Neuronal stem cell (in vitro differentiated cells): ENCODE data around the gene SLC6A18.

ENCODE experiments used
- DNase-seq: peaks from one replicate; pipeline ENCODE4 v3.0.0-alpha.2; 2013; ENCODE audit warnings: low spot score
- H2AFZ ChIP-seq: one replicate; pipeline ENCODE4 v1.6.1; 2013; ENCODE audit warnings: mild to moderate bottlenecking, low read length, inconsistent platforms
- H2AK5ac ChIP-seq: 2 replicates; pipeline ENCODE4 v1.6.1; 2013; ENCODE audit warnings: low read depth, mild to moderate bottlenecking, inconsistent platforms, low read length, moderate library complexity, mixed read lengths
- H2BK120ac ChIP-seq: 2 replicates; pipeline ENCODE4 v1.6.1; 2013; ENCODE audit warnings: low read depth, mild to moderate bottlenecking, inconsistent platforms, low read length, moderate library complexity, mixed read lengths
- H2BK12ac ChIP-seq: one replicate; pipeline ENCODE4 v1.6.1; 2013; ENCODE audit warnings: low read length, inconsistent platforms
- H2BK15ac ChIP-seq: 2 replicates; pipeline ENCODE4 v1.6.1; 2013; ENCODE audit warnings: mild to moderate bottlenecking, low read length, inconsistent platforms, mixed read lengths
- H2BK5ac ChIP-seq: one replicate; pipeline ENCODE4 v1.6.1; 2013; ENCODE audit warnings: inconsistent platforms, mild to moderate bottlenecking, low read length, moderate library complexity
- H3K14ac ChIP-seq: one replicate; pipeline ENCODE4 v1.6.1; 2013; ENCODE audit warnings: low read length, inconsistent platforms
- H3K18ac ChIP-seq: 2 replicates; pipeline ENCODE4 v1.6.1; 2013; ENCODE audit warnings: low read length, inconsistent platforms
- H3K23ac ChIP-seq: 2 replicates; pipeline ENCODE4 v1.6.1; 2013; ENCODE audit warnings: low read depth, mild to moderate bottlenecking, mixed read lengths, low read length, inconsistent platforms; ENCODE audit not compliant: poor library complexity
- H3K27ac ChIP-seq: replicated peaks from 3 replicates; pipeline ENCODE4 v1.5.1; 2013; ENCODE audit warnings: low read length, inconsistent platforms
- H3K27me3 ChIP-seq, 3 experiments: 2 replicates each; pipeline ENCODE4 v1.6.1; 2013; ENCODE audit warnings: low read length in 3 of 3, mild to moderate bottlenecking in 2 of 3, inconsistent platforms in 1 of 3, low read depth in 1 of 3, mixed read lengths in 1 of 3, moderate library complexity in 1 of 3; ENCODE audit not compliant: control insufficient read depth in 3 of 3, insufficient read depth in 3 of 3
- H3K36me3 ChIP-seq, 2 donors: replicated peaks in 1 of 2; 2 replicates each; pipeline ENCODE4 v1.6.1; 2013; ENCODE audit warnings: low read length in 2 of 2; ENCODE audit not compliant: control insufficient read depth in 2 of 2, insufficient read depth in 2 of 2
- H3K4ac ChIP-seq: 2 replicates; pipeline ENCODE4 v1.6.1; 2013; ENCODE audit warnings: inconsistent platforms, mild to moderate bottlenecking, low read length, moderate library complexity
- H3K4me1 ChIP-seq, 2 donors: 1 replicate in 1 of 2; 2 replicates in 1 of 2; pipeline ENCODE4 v1.6.1; 2013; ENCODE audit warnings: low read length in 2 of 2, low read depth in 1 of 2; ENCODE audit not compliant: control insufficient read depth in 2 of 2, insufficient read depth in 1 of 2
- H3K4me2 ChIP-seq: one replicate; pipeline ENCODE4 v1.6.1; 2013; ENCODE audit warnings: mild to moderate bottlenecking, low read length, inconsistent platforms; ENCODE audit not compliant: insufficient read depth, poor library complexity, severe bottlenecking
- H3K4me3 ChIP-seq, 2 donors: 2 replicates each; pipeline ENCODE4 v1.5.1; 2013; ENCODE audit warnings: low read length in 2 of 2, mild to moderate bottlenecking in 2 of 2, inconsistent platforms in 1 of 2, moderate library complexity in 1 of 2
- H3K79me1 ChIP-seq: one replicate; pipeline ENCODE4 v1.6.1; 2013; ENCODE audit warnings: low read depth, mild to moderate bottlenecking, inconsistent platforms, low read length, moderate library complexity
- H3K9ac ChIP-seq: one replicate; pipeline ENCODE4 v1.6.1; 2013; ENCODE audit warnings: mild to moderate bottlenecking, low read depth, low read length, inconsistent platforms; ENCODE audit not compliant: poor library complexity
- H3K9me3 ChIP-seq, 2 donors: replicated peaks in 1 of 2; 2 replicates each; pipeline versions ENCODE3 to v1.6.1; 2013; ENCODE audit warnings: low read length in 2 of 2, mild to moderate bottlenecking in 2 of 2, inconsistent platforms in 1 of 2, low read depth in 1 of 2, mixed read lengths in 1 of 2, moderate library complexity in 1 of 2; ENCODE audit not compliant: control insufficient read depth in 2 of 2, insufficient read depth in 1 of 2
- H4K8ac ChIP-seq: one replicate; pipeline ENCODE4 v1.6.1; 2013; ENCODE audit warnings: low read depth, mild to moderate bottlenecking, inconsistent platforms, low read length, moderate library complexity
- H4K91ac ChIP-seq: one replicate; pipeline ENCODE4 v1.6.1; 2013; ENCODE audit warnings: low read length, low read depth, mild to moderate bottlenecking, inconsistent platforms; ENCODE audit not compliant: poor library complexity
- WGBS, 2 donors: extraction: QIAGEN DNeasy Blood & Tissue Kit; methylation state at CpG; one replicate each; pipeline ENCODE4 v1.1.7; 2013; ENCODE audit warnings: missing lambda C conversion rate in 2 of 2, mixed read lengths in 1 of 2; ENCODE audit not compliant: insufficient read length in 2 of 2, insufficient replicate concordance in 1 of 2; ENCODE audit errors: extremely low coverage in 2 of 2; 5-methylcytosine and 5-hydroxymethylcytosine counted together

SLC6A18 gene

DNA sequence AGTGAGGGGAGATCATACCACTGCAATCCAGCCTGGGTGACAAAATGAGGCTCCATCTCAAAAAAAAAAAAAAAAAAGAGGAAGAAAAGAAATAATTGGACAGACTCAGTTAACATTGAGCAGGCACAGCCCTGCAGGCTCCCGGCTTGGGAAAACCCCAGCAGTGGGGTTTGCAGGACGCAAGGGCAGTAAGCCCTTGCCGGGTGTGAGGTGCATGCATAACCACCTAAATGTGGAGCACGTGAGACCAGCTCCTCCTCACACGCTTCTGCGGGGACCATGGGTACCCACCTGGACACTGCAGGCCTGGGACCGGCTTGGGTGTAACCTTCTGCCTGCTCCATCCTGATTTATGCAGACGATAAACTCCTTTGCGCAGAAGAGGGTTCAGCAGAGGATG lies 4.8 kb upstream of the SLC6A18 start:
- Histone ChIP-seq H3K27ac (no peak overlapping the region), H2BK120ac (no peak overlapping the region), H2BK12ac (no peak overlapping the region), H3K14ac (no peak overlapping the region), H2BK5ac (no peak overlapping the region), H2BK15ac (no peak overlapping the region), H3K9ac (no peak overlapping the region), H3K4ac (no peak overlapping the region), H3K27me3 (peaks cover 0 to 13% (median 4%) of the 10 kb centered on the region in 3 experiments), H2AFZ (no peak overlapping the region), H3K23ac (peak overlapping the region; percentile 77), H3K79me1 (peaks cover 5% of the 10 kb centered on the region), H3K18ac (no peak overlapping the region), H3K4me3 (no peak overlapping the region), H3K4me2 (no peak overlapping the region), H3K36me3 (peaks cover 0 to 2% of the 10 kb centered on the region in 2 donors), H4K91ac (no peak overlapping the region), H2AK5ac (no peak overlapping the region), H3K4me1 (peaks cover 0 to 3% of the 10 kb centered on the region in 2 donors), H3K9me3 (peaks cover 0 to 9% of the 10 kb centered on the region in 2 donors), H4K8ac (no peak overlapping the region)
- WGBS, 2 donors, result no CpG with 5 or more reads among the region's 9 CpGs
- no peak for DNase-seq

DNA sequence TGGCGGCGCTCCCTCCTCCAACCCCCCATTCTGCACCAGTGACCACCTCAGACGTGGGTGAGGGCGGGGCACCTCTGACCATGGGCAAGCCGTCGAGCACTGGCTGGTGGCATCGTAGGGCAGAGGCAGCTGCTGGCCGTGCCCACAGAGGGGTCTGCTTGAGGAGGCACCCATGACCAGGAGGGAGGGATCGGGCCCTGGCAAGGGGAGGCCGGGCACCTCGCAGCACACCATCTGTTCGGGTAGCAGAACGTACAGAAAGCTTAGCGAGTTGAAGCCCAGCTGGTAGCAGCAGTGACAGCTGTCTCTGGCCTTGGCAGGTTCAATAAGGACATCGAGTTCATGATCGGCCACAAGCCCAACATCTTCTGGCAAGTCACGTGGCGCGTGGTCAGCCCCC lies 4.3 kb upstream of the SLC6A18 start:
- Histone ChIP-seq H2BK120ac (no peak overlapping the region), H4K91ac (no peak overlapping the region), H2BK5ac (no peak overlapping the region), H3K4me3 (no peak overlapping the region), H2BK12ac (no peak overlapping the region), H3K4me1 (peaks cover 0 to 3% of the 10 kb centered on the region in 2 donors), H3K18ac (peak overlapping the region; percentile 36), H3K14ac (no peak overlapping the region), H3K9ac (no peak overlapping the region), H2AK5ac (peak overlapping the region; percentile 3), H3K27me3 (peaks cover 0 to 17% (median 4%) of the 10 kb centered on the region in 3 experiments), H3K27ac (no peak overlapping the region), H3K4me2 (no peak overlapping the region), H3K23ac (peak overlapping the region; percentile 77), H3K9me3 (peaks cover 0 to 7% of the 10 kb centered on the region in 2 donors), H3K79me1 (peaks cover 5% of the 10 kb centered on the region), H2AFZ (no peak overlapping the region), H3K4ac (no peak overlapping the region), H2BK15ac (no peak overlapping the region), H3K36me3 (peaks cover 0 to 2% of the 10 kb centered on the region in 2 donors), H4K8ac (no peak overlapping the region)
- no CpG with 5 or more reads among the region's 19 CpGs for WGBS, 2 donors
- no peak for DNase-seq

DNA sequence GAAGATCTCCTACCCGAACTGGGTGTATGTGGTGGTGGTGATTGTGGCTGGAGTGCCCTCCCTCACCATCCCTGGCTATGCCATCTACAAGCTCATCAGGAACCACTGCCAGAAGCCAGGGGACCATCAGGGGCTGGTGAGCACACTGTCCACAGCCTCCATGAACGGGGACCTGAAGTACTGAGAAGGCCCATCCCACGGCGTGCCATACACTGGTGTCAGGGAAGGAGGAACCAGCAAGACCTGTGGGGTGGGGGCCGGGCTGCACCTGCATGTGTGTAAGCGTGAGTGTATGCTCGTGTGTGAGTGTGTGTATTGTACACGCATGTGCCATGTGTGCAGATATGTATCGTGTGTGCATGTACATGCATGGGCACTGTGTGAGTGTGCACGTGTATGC lies 3.5 kb upstream of the SLC6A18 start:
- Histone ChIP-seq H2BK15ac (no peak overlapping the region), H3K79me1 (peaks cover 5% of the 10 kb centered on the region), H3K27ac (no peak overlapping the region), H3K4me3 (peak overlapping the region in 1 of 2 donors; percentile 67), H3K36me3 (peaks cover 0 to 2% of the 10 kb centered on the region in 2 donors), H4K8ac (peak overlapping the region; percentile 97), H3K4me1 (peaks cover 0 to 3% of the 10 kb centered on the region in 2 donors), H3K23ac (peak overlapping the region; percentile 38), H2BK120ac (no peak overlapping the region), H3K27me3 (peaks cover 0 to 23% (median 4%) of the 10 kb centered on the region in 3 experiments), H2AFZ (no peak overlapping the region), H2AK5ac (no peak overlapping the region), H3K9me3 (peaks cover 0 to 7% of the 10 kb centered on the region in 2 donors), H3K18ac (peak overlapping the region; percentile 35), H2BK5ac (no peak overlapping the region), H3K9ac (peak overlapping the region; percentile 71), H4K91ac (peak overlapping the region; percentile 40), H3K4me2 (no peak overlapping the region), H3K14ac (peak overlapping the region; percentile 77), H2BK12ac (no peak overlapping the region), H3K4ac (no peak overlapping the region)
- WGBS, 2 donors, result no CpG with 5 or more reads among the region's 10 CpGs
- DNase-seq, result no peak

GRCh38 chr5:1222147-1222546 lies 3.0 kb upstream of the SLC6A18 start:
- H4K91ac ChIP-seq, result peak overlapping the region; percentile 40

More at GRCh38 chr5:1222147-1222546, 3.0 kb upstream of the SLC6A18 start:
- Histone ChIP-seq H2BK15ac (no peak overlapping the region), H3K27ac (no peak overlapping the region), H3K4me2 (no peak overlapping the region), H3K14ac (peak overlapping the region; percentile 77), H3K4me3 (peak overlapping the region in 1 of 2 donors; percentile 67), H2AK5ac (no peak overlapping the region), H3K9ac (peak overlapping the region; percentile 71), H3K4me1 (peaks cover 0 to 3% of the 10 kb centered on the region in 2 donors), H2BK120ac (no peak overlapping the region), H4K8ac (peak overlapping the region; percentile 97), H3K9me3 (peaks cover 0 to 7% of the 10 kb centered on the region in 2 donors), H2AFZ (no peak overlapping the region), H3K18ac (no peak overlapping the region), H3K23ac (peak overlapping the region; percentile 38), H3K36me3 (peaks cover 0 to 2% of the 10 kb centered on the region in 2 donors), H2BK12ac (no peak overlapping the region), H3K4ac (no peak overlapping the region), H2BK5ac (no peak overlapping the region), H3K27me3 (peaks cover 0 to 23% (median 4%) of the 10 kb centered on the region in 3 experiments), H3K79me1 (peaks cover 5% of the 10 kb centered on the region)
- no peak for DNase-seq
- no CpG with 5 or more reads among the region's 9 CpGs for WGBS, 2 donors
